Measurements from ENCODE around the gene DRC3. TPM values are rescaled to one million over a fixed set of nuclear protein-coding genes. Genes with fewer than 3 reads are reported as not detected.
A peak's percentile ranks its signal among the peaks of the same experiment; 100 is the strongest.
"Not testable (repeated sequence)": the region's sequence is repeated elsewhere in the genome, so short reads cannot be mapped to it uniquely, and the experiment has no call there.

Gene DRC3
- total and polyA plus RNA-seq, 2 donors (not counting 3 experiments of a cell fraction or from before 2014, with no cell fraction given): 1.6 to 2.9 TPM

- H3K9ac ChIP-seq (replicated peaks; ENCODE audit: extremely low read depth, insufficient read depth, low read length); H3K4me2 ChIP-seq (ENCODE audit: insufficient read depth, low read length); POLR2A ChIA-PET; H3K79me2 ChIP-seq (ENCODE audit: control insufficient read depth, insufficient read depth, low read length); FAIRE-seq; dilution Hi-C loops (cut with MboI; ENCODE audit: extremely low pct_ligation_motif_present, low sequenced_read_pairs); DNase-seq (ENCODE audit: low read depth, low spot score); H3K36me3 ChIP-seq (ENCODE audit: control insufficient read depth in 2 of 2, extremely low read depth in 1 of 2, insufficient read depth in 2 of 2, low read length in 2 of 2); BruUV-seq (replicated peaks); H4K20me1 ChIP-seq (replicated peaks; ENCODE audit: control insufficient read depth, extremely low read depth, insufficient read depth, low read length); H3K4me3 ChIP-seq (replicated peaks in 1 of 3; ENCODE audit: insufficient read depth in 1 of 3, low read depth in 1 of 3, low read length in 3 of 3); H2AFZ ChIP-seq (ENCODE audit: low read depth, low read length); intact Hi-C loops (cut with micrococcal nuclease); H3K27me3 ChIP-seq (ENCODE audit: control insufficient read depth in 2 of 2, insufficient read depth in 2 of 2, low read length in 2 of 2); H3K27ac ChIP-seq (ENCODE audit: insufficient read depth, low read depth, low read length); H3K9me3 ChIP-seq (replicated peaks; ENCODE audit: control insufficient read depth, insufficient read depth, low read length); H3K9me1 ChIP-seq (replicated peaks; ENCODE audit: control insufficient read depth, extremely low read depth, insufficient read depth, low read length): not testable (repeated sequence)
- H3K4me1 ChIP-seq (ENCODE audit: control insufficient read depth, extremely low read depth, insufficient read depth, low read length): peaks cover 38% of the 10 kb centered on the region
- CTCF ChIA-PET: interaction anchor here (0.6 to 1.2 kb wide), 5 partner anchors 18 to 1425 kb away, joined by 3 to 7 read pairs (median 3); no protein-coding TSS in a partner anchor
Measured at GRCh38 chr17:17939941-17940340, 32.7 kb upstream of the DRC3 start.

GRCh38 chr17:17940441-17940911 lies 32.2 kb upstream of the DRC3 start:
- H3K27me3 ChIP-seq (ENCODE audit: control insufficient read depth in 2 of 2, insufficient read depth in 2 of 2, low read length in 2 of 2): no peaks in the 10 kb centered on the region
- no peaks in the 10 kb centered on the region for H3K9me3 ChIP-seq (replicated peaks; ENCODE audit: control insufficient read depth, insufficient read depth, low read length)
- no peak overlapping the region for H2AFZ ChIP-seq (ENCODE audit: low read depth, low read length)
- dilution Hi-C loops (cut with MboI; ENCODE audit: extremely low pct_ligation_motif_present, low sequenced_read_pairs) (no loop called here), intact Hi-C loops (cut with micrococcal nuclease) (no loop called here)
- peak; percentile 12 for FAIRE-seq
- no peaks in the 10 kb centered on the region for H3K9me1 ChIP-seq (replicated peaks; ENCODE audit: control insufficient read depth, extremely low read depth, insufficient read depth, low read length)
- ChIA-PET CTCF (interaction anchor here (0.6 to 1.2 kb wide), 5 partner anchors 19 to 1424 kb away, joined by 3 to 7 read pairs (median 3); no protein-coding TSS in a partner anchor), POLR2A (no interaction called here)
- no peak overlapping the region for H3K9ac ChIP-seq (replicated peaks; ENCODE audit: extremely low read depth, insufficient read depth, low read length)
- peaks cover 8% of the 10 kb centered on the region for H3K79me2 ChIP-seq (ENCODE audit: control insufficient read depth, insufficient read depth, low read length)
- no peaks in the 10 kb centered on the region for H4K20me1 ChIP-seq (replicated peaks; ENCODE audit: control insufficient read depth, extremely low read depth, insufficient read depth, low read length)
- H3K4me2 ChIP-seq (ENCODE audit: insufficient read depth, low read length): no peak overlapping the region
- TF ChIP-seq JUN (IDR thresholded peaks at IDR 0.05; ENCODE audit: borderline replicate concordance, insufficient read depth, insufficient read length, low read depth) (no peak), GATA2 (IDR thresholded peaks at IDR 0.05; ENCODE audit: insufficient read depth, insufficient read length, low read depth, low read length) (no peak)
- H3K27ac ChIP-seq (ENCODE audit: insufficient read depth, low read depth, low read length): no peak overlapping the region
- H3K4me3 ChIP-seq (replicated peaks in 1 of 3; ENCODE audit: insufficient read depth in 1 of 3, low read depth in 1 of 3, low read length in 3 of 3): no peak overlapping the region
- H3K36me3 ChIP-seq (ENCODE audit: control insufficient read depth in 2 of 2, extremely low read depth in 1 of 2, insufficient read depth in 2 of 2, low read length in 2 of 2): no peaks in the 10 kb centered on the region
- DNase-seq (ENCODE audit: low read depth, low spot score): peak; percentile 49
- BruUV-seq (replicated peaks): no TSS peak
- H3K4me1 ChIP-seq (ENCODE audit: control insufficient read depth, extremely low read depth, insufficient read depth, low read length): peaks cover 38% of the 10 kb centered on the region
